ENCODE results near the gene FGFRL1. TPM values are rescaled to one million over a fixed set of nuclear protein-coding genes. Genes with fewer than 3 reads are reported as not detected.

Gene FGFRL1
- total and polyA plus RNA-seq, 2 of the 13 experiments (the other 11 are each of a cell fraction or from before 2014, with no cell fraction given) = 19.1 to 30.6 TPM

GRCh38 chr4:1060121-1060520 is 48.7 kb downstream of the FGFRL1 start:
- Histone ChIP-seq H3K27me3 (ENCODE audit: control insufficient read depth in 1 of 2, insufficient read depth in 2 of 2, low read length in 2 of 2) (peaks cover 15 to 78% of the 10 kb centered on the region in 2 experiments), H3K9me3 (ENCODE audit: low read length) (no peaks in the 10 kb centered on the region), H3K36me3 (replicated peaks in 1 of 2; ENCODE audit: control insufficient read depth in 1 of 2, insufficient read depth in 2 of 2, low read length in 2 of 2) (no peaks in the 10 kb centered on the region), H3K4me2 (ENCODE audit: low read depth, low read length) (no peak overlapping the region), H3K27ac (ENCODE audit: extremely low read length, insufficient read depth, low read length) (no peak overlapping the region), H2AFZ (ENCODE audit: low read length) (no peak overlapping the region), H3K4me1 (ENCODE audit: insufficient read depth, low read length) (peaks cover 26% of the 10 kb centered on the region), H3K79me2 (ENCODE audit: insufficient read depth, low read length) (no peaks in the 10 kb centered on the region), H3K9ac (ENCODE audit: insufficient read depth, low read depth, low read length) (no peak overlapping the region), H4K20me1 (ENCODE audit: insufficient read depth, low read length) (no peaks in the 10 kb centered on the region), H3K4me3 (replicated peaks in 1 of 3; ENCODE audit: insufficient read depth in 1 of 3, low read depth in 2 of 3, low read length in 3 of 3) (no peak overlapping the region)
- TF ChIP-seq ZBTB49 (CRISPR knock-in tag; IDR thresholded peaks at IDR 0.05; ENCODE audit: borderline replicate concordance) = no peak
- TF ChIP-seq SMAD1 (CRISPR knock-in tag; IDR thresholded peaks at IDR 0.05; ENCODE audit: borderline replicate concordance, low read depth) = no peak
- TF ChIP-seq ZBTB42 (CRISPR knock-in tag; IDR thresholded peaks at IDR 0.05) = no peak
- no peak for TF ChIP-seq MBD4 (IDR thresholded peaks at IDR 0.05; ENCODE audit: borderline replicate concordance, low read length)
- no peak for TF ChIP-seq ZMAT3 (CRISPR knock-in tag; conservative IDR thresholded peaks at IDR 0.05)
- TF ChIP-seq ZNF180 (CRISPR knock-in tag; IDR thresholded peaks at IDR 0.05; ENCODE audit: borderline replicate concordance, low read depth) = no peak
- TF ChIP-seq GABPA (IDR thresholded peaks at IDR 0.05; ENCODE audit: low read depth, low read length) = no peak
- TF ChIP-seq GABPA (CRISPR knock-in tag; IDR thresholded peaks at IDR 0.05; ENCODE audit: low read depth) = no peak
- no TSS peak for BruUV-seq (replicated peaks)
- intact Hi-C loops (cut with micrococcal nuclease; ENCODE audit: unreplicated experiment) = no loop called here
- 35% methylated on average over 8 of the region's 10 CpGs for WGBS (ENCODE audit: low lambda C conversion rate)
- FAIRE-seq = no peak
- no peak for DNase-seq (ENCODE audit: low spot score)
- ChIA-PET CTCF (ENCODE audit: low intra/inter-chr PET ratio, low total read pairs) (no interaction called here), POLR2A (no interaction called here)
- in situ Hi-C loops (cut with HindIII; ENCODE audit: extremely low pct_ligation_motif_present, low pct_unique_long_range_greater_than_20kb) = no loop called here
- ATAC-seq = no peak

Measured in HepG2 (cell line).